ENCODE measurements around the gene DNMBP. TPM values are rescaled to one million over a fixed set of nuclear protein-coding genes. Genes with fewer than 3 reads are reported as not detected.
A peak's percentile ranks its signal among the peaks of the same experiment; 100 is the strongest.
"Not testable (repeated sequence)": the region's sequence is repeated elsewhere in the genome, so short reads cannot be mapped to it uniquely, and the experiment has no call there.

The DNMBP gene
- total and polyA plus RNA-seq, 2 experiments from 2014 or later = 12.4 to 18.5 TPM

DNA sequence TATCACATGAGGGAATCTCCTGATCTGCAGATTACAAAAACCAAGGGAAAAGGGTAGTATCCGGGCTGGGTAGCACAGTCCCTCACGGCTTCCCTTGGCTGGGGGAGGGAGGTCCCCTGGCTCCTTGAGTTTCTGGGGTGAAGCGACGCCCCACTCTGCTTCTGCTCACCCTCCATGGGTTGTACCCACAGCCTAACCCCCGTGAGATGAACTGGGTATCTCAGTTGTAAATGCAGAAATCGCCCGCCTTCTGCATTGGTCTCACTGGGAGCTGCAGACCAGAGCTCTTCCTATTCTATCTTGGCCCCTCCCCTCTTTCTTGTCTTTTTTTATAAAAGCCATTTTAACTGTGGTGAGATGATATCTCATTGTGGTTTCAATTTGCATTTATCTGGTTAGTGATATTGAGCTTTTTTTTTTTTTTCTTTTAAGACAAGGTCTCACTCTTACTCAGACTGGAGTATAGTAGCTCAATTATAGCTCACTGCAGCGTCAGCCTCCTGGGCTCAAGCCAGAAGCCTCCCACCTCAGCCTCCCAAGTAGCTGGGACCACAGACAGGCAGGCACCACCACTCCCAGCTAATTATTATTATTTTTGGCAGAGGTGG is 139.5 kb downstream of the DNMBP start:
- H3K9me3 ChIP-seq (ENCODE audit: low read depth) = no peaks in the 10 kb centered on the region
- in situ Hi-C loops (cut with MboI) = no loop called here
- H2AFZ ChIP-seq = no peak overlapping the region
- no peak overlapping the region for H3K4me3 ChIP-seq
- 83 to 86% methylated on average over 8 of the region's 8 CpGs for WGBS, 2 experiments (ENCODE audit: low coverage in 1 of 2, low lambda C conversion rate in 2 of 2, missing lambda C conversion rate in 2 of 2)
- TF ChIP-seq EZH2 (IDR thresholded peaks at IDR 0.05; ENCODE audit: insufficient read depth, poor library complexity, severe bottlenecking) (no peak), EZH2phosphoT487 (IDR thresholded peaks at IDR 0.05; ENCODE audit: insufficient read depth, low read depth) (no peak)
- H3K4me2 ChIP-seq (ENCODE audit: unreplicated experiment) = no peak overlapping the region
- no peaks in the 10 kb centered on the region for H3K79me2 ChIP-seq (ENCODE audit: insufficient read depth)
- no peak overlapping the region for H3K9ac ChIP-seq
- no peaks in the 10 kb centered on the region for H3K27me3 ChIP-seq (replicated peaks; ENCODE audit: insufficient read depth)
- H3K4me1 ChIP-seq (ENCODE audit: insufficient read depth) = no peaks in the 10 kb centered on the region
- H4K20me1 ChIP-seq (ENCODE audit: insufficient read depth) = no peaks in the 10 kb centered on the region
- H3K9me2 ChIP-seq (ENCODE audit: insufficient read depth) = no peaks in the 10 kb centered on the region
- H3K27ac ChIP-seq = no peak overlapping the region
- H3F3A ChIP-seq (ENCODE audit: insufficient read depth) = peaks cover 47% of the 10 kb centered on the region
- H3K36me3 ChIP-seq (ENCODE audit: low read depth) = peaks cover 10% of the 10 kb centered on the region; the same call in 1 of the 2 replicates
- DNase-seq = peak; percentile 17

DNA sequence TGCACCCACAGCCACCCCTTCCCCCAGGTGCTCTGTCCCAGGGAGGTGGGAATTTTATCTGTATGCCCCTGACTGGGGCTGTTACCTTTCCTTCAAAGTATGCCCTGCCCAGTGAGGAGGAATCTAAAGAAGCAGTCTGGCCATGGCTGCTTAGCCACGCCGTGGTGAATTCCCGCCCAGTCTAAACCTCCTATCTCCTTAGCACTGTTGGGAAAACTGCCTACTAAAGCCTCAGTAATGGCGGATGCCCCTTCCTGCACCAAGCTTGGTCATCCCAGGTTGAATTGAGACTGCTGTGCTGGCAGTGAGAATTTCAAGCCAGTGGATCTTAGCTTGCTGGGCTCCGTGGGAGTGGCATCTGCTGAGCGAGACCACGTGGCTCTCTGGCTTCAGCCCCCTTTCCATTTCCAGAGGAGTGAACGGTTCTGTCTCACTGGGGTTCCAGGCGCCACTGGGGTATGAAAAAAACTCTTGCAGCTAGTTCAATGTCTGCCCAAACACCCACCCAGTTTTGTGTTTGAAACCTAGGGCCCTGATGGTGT is 140.1 kb downstream of the DNMBP start:
- H3K4me2 ChIP-seq (ENCODE audit: unreplicated experiment) = no peak overlapping the region
- no peak for TF ChIP-seq EZH2 (IDR thresholded peaks at IDR 0.05; ENCODE audit: insufficient read depth, poor library complexity, severe bottlenecking)
- TF ChIP-seq EZH2phosphoT487 (IDR thresholded peaks at IDR 0.05; ENCODE audit: insufficient read depth, low read depth) = no peak
- H3K9me3 ChIP-seq (ENCODE audit: low read depth) = no peaks in the 10 kb centered on the region
- H3K9ac ChIP-seq = no peak overlapping the region
- WGBS, 2 experiments (ENCODE audit: low coverage in 1 of 2, low lambda C conversion rate in 2 of 2, missing lambda C conversion rate in 2 of 2) = 58 to 63% methylated on average over 9 of the region's 9 CpGs
- H3K79me2 ChIP-seq (ENCODE audit: insufficient read depth) = no peaks in the 10 kb centered on the region
- H3F3A ChIP-seq (ENCODE audit: insufficient read depth) = peaks cover 41% of the 10 kb centered on the region
- H3K36me3 ChIP-seq (ENCODE audit: low read depth) = peaks cover 5% of the 10 kb centered on the region; the same call in 1 of the 2 replicates
- DNase-seq = no peak
- no peaks in the 10 kb centered on the region for H3K9me2 ChIP-seq (ENCODE audit: insufficient read depth)
- in situ Hi-C loops (cut with MboI) = no loop called here
- no peak overlapping the region for H2AFZ ChIP-seq
- H3K27ac ChIP-seq = no peak overlapping the region
- no peak overlapping the region for H3K4me3 ChIP-seq
- H3K4me1 ChIP-seq (ENCODE audit: insufficient read depth) = no peaks in the 10 kb centered on the region
- no peaks in the 10 kb centered on the region for H4K20me1 ChIP-seq (ENCODE audit: insufficient read depth)
- no peaks in the 10 kb centered on the region for H3K27me3 ChIP-seq (replicated peaks; ENCODE audit: insufficient read depth)

DNA sequence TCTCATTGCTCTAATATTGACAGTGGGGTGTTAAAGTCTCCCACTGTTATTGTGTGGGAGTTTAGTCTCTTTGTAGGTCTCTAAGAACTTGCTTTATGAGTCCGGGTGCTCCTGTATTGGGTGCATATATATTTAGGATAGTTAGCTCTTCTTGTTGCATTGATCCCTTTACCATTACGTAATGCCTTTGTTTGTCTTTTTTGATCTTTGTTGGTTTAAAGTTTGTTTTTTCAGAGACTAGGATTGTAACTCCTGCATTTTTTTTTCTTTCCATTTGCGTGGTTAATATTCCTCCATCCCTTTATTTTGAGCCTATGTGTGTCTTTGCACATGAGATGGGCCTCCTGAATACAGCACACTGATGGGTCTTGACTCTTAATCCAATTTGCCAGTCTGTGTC is 142.5 kb downstream of the DNMBP start:
- H3K9me3 ChIP-seq (ENCODE audit: low read depth); H3K4me2 ChIP-seq (ENCODE audit: unreplicated experiment); H3K27me3 ChIP-seq (replicated peaks; ENCODE audit: insufficient read depth); H2AFZ ChIP-seq; H3K27ac ChIP-seq; H3K4me1 ChIP-seq (ENCODE audit: insufficient read depth); H4K20me1 ChIP-seq (ENCODE audit: insufficient read depth); H3K4me3 ChIP-seq; DNase-seq; H3K9me2 ChIP-seq (ENCODE audit: insufficient read depth); in situ Hi-C loops (cut with MboI); H3K79me2 ChIP-seq (ENCODE audit: insufficient read depth); H3K9ac ChIP-seq; H3K36me3 ChIP-seq (ENCODE audit: low read depth): not testable (repeated sequence)
- WGBS, 2 experiments (ENCODE audit: low coverage in 1 of 2, low lambda C conversion rate in 2 of 2, missing lambda C conversion rate in 2 of 2) = 76 to 86% methylated on average over 3 of the region's 3 CpGs
- peaks cover 17% of the 10 kb centered on the region for H3F3A ChIP-seq (ENCODE audit: insufficient read depth)

DNA sequence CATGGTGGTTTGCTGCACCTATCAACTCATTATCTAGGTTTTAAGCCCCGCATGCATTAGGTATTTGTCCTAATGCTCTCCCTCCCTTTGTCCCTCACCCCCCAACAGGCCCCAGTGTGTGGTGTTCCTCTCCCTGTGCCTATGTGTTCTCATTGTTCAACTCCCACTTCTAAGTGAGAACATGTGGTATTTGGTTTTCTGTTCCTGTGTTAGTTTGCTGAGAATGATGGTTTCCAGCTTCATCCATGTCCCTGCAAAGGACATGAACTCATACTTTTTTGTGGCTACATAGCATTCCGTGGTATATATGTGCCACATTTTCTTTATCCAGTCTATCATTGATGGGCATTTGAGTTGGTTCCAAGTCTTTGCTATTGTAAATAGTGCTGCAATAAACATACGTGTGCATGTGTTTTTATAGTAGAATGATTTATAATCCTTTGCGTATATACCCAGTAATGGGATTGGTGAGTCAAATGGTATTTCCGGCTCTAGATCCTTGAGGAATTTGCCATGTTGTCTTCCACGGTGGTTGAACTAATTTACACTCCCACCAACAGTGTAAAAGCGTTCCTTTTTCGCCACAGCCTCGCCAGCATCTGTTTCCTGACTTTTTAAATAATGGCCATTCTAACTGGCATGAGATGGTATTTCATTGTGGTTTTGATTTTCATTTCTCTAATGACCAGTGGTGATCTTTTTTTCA is 146.1 kb downstream of the DNMBP start:
- H3K9me3 ChIP-seq (ENCODE audit: low read depth); H3K36me3 ChIP-seq (ENCODE audit: low read depth); H3F3A ChIP-seq (ENCODE audit: insufficient read depth); H3K9ac ChIP-seq; H3K79me2 ChIP-seq (ENCODE audit: insufficient read depth); H2AFZ ChIP-seq; H3K27ac ChIP-seq; H3K4me1 ChIP-seq (ENCODE audit: insufficient read depth); H3K4me3 ChIP-seq; H3K9me2 ChIP-seq (ENCODE audit: insufficient read depth); H4K20me1 ChIP-seq (ENCODE audit: insufficient read depth); H3K27me3 ChIP-seq (replicated peaks; ENCODE audit: insufficient read depth); in situ Hi-C loops (cut with MboI); H3K4me2 ChIP-seq (ENCODE audit: unreplicated experiment): not testable (repeated sequence)
- WGBS, 2 experiments (ENCODE audit: low coverage in 1 of 2, low lambda C conversion rate in 2 of 2, missing lambda C conversion rate in 2 of 2) = 40 to 42% methylated on average over 8 to 9 of the region's 9 CpGs
- DNase-seq = peak; percentile 37
